ENCODE data around the gene ENDOU. TPM values are rescaled to one million over a fixed set of nuclear protein-coding genes. Genes with fewer than 3 reads are reported as not detected.
A peak's percentile ranks its signal among the peaks of the same experiment; 100 is the strongest.

Gene ENDOU
- total and polyA plus RNA-seq, 4 experiments from 2014 or later = not detected

GRCh38 chr12:47766502-47767215 lies 41.4 kb upstream of the ENDOU start:
- POLR2A ChIA-PET (ENCODE audit: partially characterized antibody) = interaction anchor here (0.8 to 2.2 kb wide), 8 partner anchors 10 to 72 kb away, joined by 3 to 20 read pairs (median 4); no protein-coding TSS in a partner anchor
- Histone ChIP-seq H3K4me3 (ENCODE audit: low read length in 2 of 2) (no peak overlapping the region), H3K36me3 (ENCODE audit: insufficient read depth, low read length) (no peaks in the 10 kb centered on the region), H3K27ac (ENCODE audit: low read depth, low read length) (no peak overlapping the region), H3K4me1 (ENCODE audit: insufficient read depth, low read length) (no peaks in the 10 kb centered on the region), H3K27me3 (ENCODE audit: insufficient read depth, low read length) (no peaks in the 10 kb centered on the region), H3K9me3 (ENCODE audit: control insufficient read depth in 1 of 2, low read length in 2 of 2) (no peaks in the 10 kb centered on the region)
- Mint-ChIP-seq H3K27me3 (no peaks in the 10 kb centered on the region), H3K4me1 (peaks cover 4 to 13% (median 5%) of the 10 kb centered on the region in 4 donors), H3K9me3 (peaks cover 0 to 2% (median 0%) of the 10 kb centered on the region in 8 donors), H3K27ac (peak overlapping the region in 2 of 7 donors; percentile 7 to 64), H3K4me3 (no peak overlapping the region), H3K36me3 (no peaks in the 10 kb centered on the region)
- CTCF ChIA-PET (ENCODE audit: partially characterized antibody) = interaction anchor here (0.6 to 20.2 kb wide), 21 partner anchors 8 to 181 kb away, joined by 3 to 671 read pairs (median 5); partner anchors contain the start of genes ENDOU, RAPGEF3 and RPAP3
- intact Hi-C loops (cut with micrococcal nuclease) = loop anchor here (1.0 kb wide), 3 partner anchors 22 to 115 kb away; no protein-coding TSS in a partner anchor
- DNase-seq = no peak

- Mint-ChIP-seq H3K36me3 (no peaks in the 10 kb centered on the region), H3K4me1 (peaks cover 4 to 13% (median 6%) of the 10 kb centered on the region in 4 donors), H3K4me3 (no peak overlapping the region), H3K9me3 (peaks cover 0 to 2% (median 0%) of the 10 kb centered on the region in 8 donors), H3K27ac (peak overlapping the region in 1 of 7 donors; percentile 64), H3K27me3 (no peaks in the 10 kb centered on the region)
- Histone ChIP-seq H3K4me1 (ENCODE audit: insufficient read depth, low read length) (peaks cover 9% of the 10 kb centered on the region), H3K27me3 (ENCODE audit: insufficient read depth, low read length) (no peaks in the 10 kb centered on the region), H3K36me3 (ENCODE audit: insufficient read depth, low read length) (no peaks in the 10 kb centered on the region), H3K27ac (ENCODE audit: low read depth, low read length) (no peak overlapping the region), H3K4me3 (ENCODE audit: low read length in 2 of 2) (no peak overlapping the region), H3K9me3 (ENCODE audit: control insufficient read depth in 1 of 2, low read length in 2 of 2) (no peaks in the 10 kb centered on the region)
- intact Hi-C loops (cut with micrococcal nuclease) = no loop called here
- DNase-seq = no peak
- ChIA-PET CTCF (ENCODE audit: partially characterized antibody) (interaction anchor here (0.8 to 11.9 kb wide), 5 partner anchors 6 to 75 kb away, joined by 3 to 270 read pairs (median 5); partner anchors contain the start of gene SLC48A1), POLR2A (ENCODE audit: partially characterized antibody) (interaction anchor here (2.6 kb wide), 1 partner anchor 9 kb away, joined by 6 read pairs; the partner anchor contains the start of gene SLC48A1)
Observed at GRCh38 chr12:47763481-47764346, 38.4 kb upstream of the ENDOU start.

GRCh38 chr12:47762850-47763465 lies 37.7 kb upstream of the ENDOU start:
- no peak for DNase-seq
- no peaks in the 10 kb centered on the region for H3K27me3 ChIP-seq (ENCODE audit: insufficient read depth, low read length)
- intact Hi-C loops (cut with micrococcal nuclease) = no loop called here
- H3K4me1 ChIP-seq (ENCODE audit: insufficient read depth, low read length) = peaks cover 17% of the 10 kb centered on the region
- no peak overlapping the region for H3K4me3 ChIP-seq (ENCODE audit: low read length in 2 of 2)
- CTCF ChIA-PET (ENCODE audit: partially characterized antibody) = interaction anchor here (0.8 to 11.9 kb wide), 5 partner anchors 6 to 76 kb away, joined by 3 to 270 read pairs (median 5); partner anchors contain the start of gene SLC48A1
- no peaks in the 10 kb centered on the region for H3K36me3 ChIP-seq (ENCODE audit: insufficient read depth, low read length)
- H3K36me3 Mint-ChIP-seq = no peaks in the 10 kb centered on the region
- peaks cover 6 to 13% (median 7%) of the 10 kb centered on the region in 4 donors for H3K4me1 Mint-ChIP-seq
- no peaks in the 10 kb centered on the region for H3K9me3 ChIP-seq (ENCODE audit: control insufficient read depth in 1 of 2, low read length in 2 of 2)
- POLR2A ChIA-PET (ENCODE audit: partially characterized antibody) = interaction anchor here (1.1 to 2.6 kb wide), 2 partner anchors 10 to 14 kb away, joined by 3 to 6 read pairs; partner anchors contain the start of gene SLC48A1
- no peak overlapping the region for H3K27ac ChIP-seq (ENCODE audit: low read depth, low read length)
- peaks cover 0 to 2% (median 0%) of the 10 kb centered on the region in 8 donors for H3K9me3 Mint-ChIP-seq
- no peaks in the 10 kb centered on the region for H3K27me3 Mint-ChIP-seq
- no peak overlapping the region for H3K4me3 Mint-ChIP-seq
- peak overlapping the region in 2 of 7 donors; percentile 14 to 44 for H3K27ac Mint-ChIP-seq

- H3K36me3 ChIP-seq (ENCODE audit: insufficient read depth, low read length) = no peaks in the 10 kb centered on the region
- POLR2A ChIA-PET (ENCODE audit: partially characterized antibody) = interaction anchor here (0.6 to 1.7 kb wide), 8 partner anchors 14 to 79 kb away, joined by 3 to 8 read pairs (median 3); partner anchors contain the start of genes RPAP3 and SLC48A1
Observed at GRCh38 chr12:47758834-47759690, 33.8 kb upstream of the ENDOU start, which contains the start of gene RAPGEF3. TSS of gene RAPGEF3 (minus strand) at chr12:47758880. CDS start at chr12:47758556, 324 bp downstream.

GRCh38 chr12:47758584-47758833 lies 33.2 kb upstream of the ENDOU start:
- no peaks in the 10 kb centered on the region for H3K36me3 ChIP-seq (ENCODE audit: insufficient read depth, low read length)
- intact Hi-C loops (cut with micrococcal nuclease) = loop anchor here (2.0 kb wide), 2 partner anchors 14 kb away; partner anchors contain the start of gene SLC48A1
- Mint-ChIP-seq H3K9me3 (no peaks in the 10 kb centered on the region), H3K4me3 (peak overlapping the region in 7 of 8 donors; percentile 48 to 81 (median 69)), H3K27ac (peak overlapping the region in 1 of 7 donors; percentile 38), H3K27me3 (no peaks in the 10 kb centered on the region), H3K4me1 (peaks cover 18 to 28% (median 23%) of the 10 kb centered on the region in 4 donors), H3K36me3 (no peaks in the 10 kb centered on the region)
- peak overlapping the region in 1 of 2 donors; percentile 42 for H3K4me3 ChIP-seq (ENCODE audit: low read length in 2 of 2)
- ChIA-PET POLR2A (ENCODE audit: partially characterized antibody) (interaction anchor here (0.9 to 1.7 kb wide), 7 partner anchors 14 to 79 kb away, joined by 3 to 8 read pairs (median 5); partner anchors contain the start of genes RPAP3 and SLC48A1), CTCF (ENCODE audit: partially characterized antibody) (interaction anchor here (1.1 to 11.9 kb wide), 13 partner anchors 11 to 82 kb away, joined by 3 to 270 read pairs (median 6); partner anchors contain the start of gene SLC48A1)
- DNase-seq = no peak
- H3K27ac ChIP-seq (ENCODE audit: low read depth, low read length) = no peak overlapping the region
- H3K9me3 ChIP-seq (ENCODE audit: control insufficient read depth in 1 of 2, low read length in 2 of 2) = no peaks in the 10 kb centered on the region
- peaks cover 40% of the 10 kb centered on the region for H3K4me1 ChIP-seq (ENCODE audit: insufficient read depth, low read length)
- no peaks in the 10 kb centered on the region for H3K27me3 ChIP-seq (ENCODE audit: insufficient read depth, low read length)

More at GRCh38 chr12:47758834-47759690, 33.8 kb upstream of the ENDOU start, which contains the start of gene RAPGEF3:
- Mint-ChIP-seq H3K27ac (peak within 1 kb of the TSS in 6 of 7 donors; percentile 12 to 74 (median 45)), H3K9me3 (no peaks in the 10 kb centered on the region), H3K4me3 (peak within 1 kb of the TSS; percentile 72 to 83 (median 80)), H3K27me3 (no peaks in the 10 kb centered on the region), H3K4me1 (peaks cover 18 to 27% (median 23%) of the 10 kb centered on the region in 4 donors), H3K36me3 (no peaks in the 10 kb centered on the region)
- Histone ChIP-seq H3K4me1 (ENCODE audit: insufficient read depth, low read length) (peaks cover 40% of the 10 kb centered on the region), H3K9me3 (ENCODE audit: control insufficient read depth in 1 of 2, low read length in 2 of 2) (no peaks in the 10 kb centered on the region), H3K27ac (ENCODE audit: low read depth, low read length) (peak within 1 kb of the TSS; percentile 55), H3K27me3 (ENCODE audit: insufficient read depth, low read length) (no peaks in the 10 kb centered on the region), H3K4me3 (ENCODE audit: low read length in 2 of 2) (peak within 1 kb of the TSS; percentile 42 to 52)
- CTCF ChIA-PET (ENCODE audit: partially characterized antibody) = interaction anchor here (1.0 to 11.9 kb wide), 15 partner anchors 10 to 79 kb away, joined by 3 to 270 read pairs (median 4); partner anchors contain the start of gene SLC48A1
- peak; percentile 50 to 78 (median 63) for DNase-seq
- intact Hi-C loops (cut with micrococcal nuclease) = loop anchor here (2.0 kb wide), 2 partner anchors 14 kb away; partner anchors contain the start of gene SLC48A1
